Neural cell (in vitro differentiated cells): ENCODE results near the gene CFDP1. TPM values are rescaled to one million over a fixed set of nuclear protein-coding genes. Genes with fewer than 3 reads are reported as not detected.

Source experiments
- H2AFZ ChIP-seq: fragments of 200-600, 300-800 bp; sonication (generic), shearing (Covaris generic); 2 replicates; pipeline ENCODE4 v1.6.0; 2014; ENCODE audit warnings: low read depth, mild to moderate bottlenecking, antibody characterized with exemption, low read length, moderate library complexity
- H3F3A ChIP-seq: fragments of 200-600 bp; shearing (Covaris generic); 2 replicates; pipeline ENCODE4 v1.6.1; 2016; ENCODE audit warnings: mild to moderate bottlenecking, moderate library complexity, mixed read lengths, antibody characterized with exemption, low read length; ENCODE audit not compliant: insufficient read depth, poor library complexity, severe bottlenecking
- H3K27ac ChIP-seq: fragments of 200-600, 300-800 bp; sonication (generic), shearing (Covaris generic); 2 replicates; pipeline ENCODE4 v1.5.1; 2014; ENCODE audit warnings: mild to moderate bottlenecking, low read length, moderate library complexity
- H3K27me3 ChIP-seq: fragments of 300-800, 200-600 bp; sonication (generic), shearing (Covaris generic); 2 replicates; pipeline ENCODE4 v1.6.0; 2014; ENCODE audit warnings: mild to moderate bottlenecking, low read depth, low read length, moderate library complexity; ENCODE audit not compliant: insufficient read depth
- H3K36me3 ChIP-seq: fragments of 300-800, 200-600 bp; sonication (generic), shearing (Covaris generic); 2 replicates; pipeline ENCODE4 v1.5.1; 2014; ENCODE audit warnings: mild to moderate bottlenecking, antibody characterized with exemption, low read length, moderate library complexity; ENCODE audit not compliant: insufficient read depth
- H3K4me2 ChIP-seq: fragments of 300-800, 200-600 bp; sonication (generic), shearing (Covaris generic); 2 replicates; pipeline ENCODE4 v1.6.0; 2014; ENCODE audit warnings: mild to moderate bottlenecking, low read length
- H3K4me3 ChIP-seq: fragments of 300-800, 200-600 bp; sonication (generic), shearing (Covaris generic); 2 replicates; pipeline ENCODE4 v1.5.1; 2014; ENCODE audit warnings: mild to moderate bottlenecking, low read length, moderate library complexity
- H3K79me2 ChIP-seq: fragments of 200-600 bp; shearing (Covaris generic); replicated peaks from 2 replicates; pipeline ENCODE4 v1.6.0; 2014; ENCODE audit warnings: mild to moderate bottlenecking, low read length, moderate library complexity; ENCODE audit not compliant: insufficient read depth
- H3K9ac ChIP-seq: fragments of 300-800, 200-600 bp; sonication (generic), shearing (Covaris generic); 2 replicates; pipeline ENCODE4 v1.6.1; 2016; ENCODE audit warnings: mild to moderate bottlenecking, low read length, mixed read lengths
- H3K9me2 ChIP-seq: fragments of 200-600 bp; shearing (Covaris generic); 2 replicates; pipeline ENCODE4 v1.6.1; 2016; ENCODE audit warnings: mild to moderate bottlenecking, low read length, mixed read lengths; ENCODE audit not compliant: insufficient read depth
- H3K9me3 ChIP-seq: fragments of 200-600, 300-800 bp; sonication (generic), shearing (Covaris generic); 2 replicates; pipeline ENCODE4 v1.6.1; 2016; ENCODE audit warnings: mild to moderate bottlenecking, mixed run types, low read length, moderate library complexity, mixed read lengths
- H4K20me1 ChIP-seq: fragments of 200-600 bp; shearing (Covaris generic); 2 replicates; pipeline ENCODE4 v1.6.1; 2016; ENCODE audit warnings: mild to moderate bottlenecking, mixed run types; ENCODE audit not compliant: insufficient read depth
- EP300 ChIP-seq: fragments of 450-650 bp; conservative IDR thresholded peaks from 2 replicates; pipeline ENCODE4 v1.6.1; 2014; ENCODE audit warnings: antibody characterized with exemption, mild to moderate bottlenecking, moderate library complexity; ENCODE audit not compliant: poor library complexity, severe bottlenecking
- EZH2 ChIP-seq: fragments of 200-600, 300-800 bp; shearing (Covaris generic), sonication (generic); IDR thresholded peaks from 2 replicates; pipeline ENCODE4 v1.6.1; 2014; ENCODE audit warnings: antibody characterized with exemption, low read length, borderline replicate concordance, mild to moderate bottlenecking; ENCODE audit not compliant: insufficient read depth, poor library complexity, severe bottlenecking
- MXI1 ChIP-seq: fragments of 450-650 bp; conservative IDR thresholded peaks from 2 replicates; pipeline ENCODE4 v1.6.1; 2014; ENCODE audit warnings: antibody characterized with exemption, mild to moderate bottlenecking; ENCODE audit not compliant: poor library complexity, severe bottlenecking
- POLR2AphosphoS5 ChIP-seq: IDR thresholded peaks from 2 replicates; pipeline ENCODE4 v1.6.1; 2012
- RAD21 ChIP-seq: fragments of 450-650 bp; conservative IDR thresholded peaks from 2 replicates; pipeline ENCODE4 v1.6.1; 2014; ENCODE audit warnings: antibody characterized with exemption, mild to moderate bottlenecking, moderate library complexity
- SMC3 ChIP-seq: fragments of 450-650 bp; conservative IDR thresholded peaks from 2 replicates; pipeline ENCODE4 v1.6.1; 2014; ENCODE audit warnings: antibody characterized with exemption, mild to moderate bottlenecking, moderate library complexity; ENCODE audit not compliant: poor library complexity
- TAF1 ChIP-seq: IDR thresholded peaks from 2 replicates; pipeline ENCODE4 v1.6.1; 2012; ENCODE audit warnings: low read depth
- polyA plus RNA-seq: library from polyadenylated mRNA; depleted of rRNA; stranded (reverse); fragments of >200 nt; gene quantifications from 2 replicates; pipeline ENCODE4 v1.2.3, GENCODE V29; 2014
- TF ChIP-seq, protein P1 (sequence below): fragments of 450-650 bp; IDR thresholded peaks from 2 replicates; pipeline ENCODE4 v1.5.1; 2014; ENCODE audit warnings: antibody characterized with exemption, mild to moderate bottlenecking, moderate library complexity; ENCODE audit not compliant: poor library complexity, severe bottlenecking
- TF ChIP-seq, protein P2 (sequence below): IDR thresholded peaks from 2 replicates; pipeline ENCODE4 v1.6.1; 2012; ENCODE audit warnings: borderline replicate concordance

Gene CFDP1
- polyA plus RNA-seq, 1 donor from 2014 or later: 201 TPM

DNA sequence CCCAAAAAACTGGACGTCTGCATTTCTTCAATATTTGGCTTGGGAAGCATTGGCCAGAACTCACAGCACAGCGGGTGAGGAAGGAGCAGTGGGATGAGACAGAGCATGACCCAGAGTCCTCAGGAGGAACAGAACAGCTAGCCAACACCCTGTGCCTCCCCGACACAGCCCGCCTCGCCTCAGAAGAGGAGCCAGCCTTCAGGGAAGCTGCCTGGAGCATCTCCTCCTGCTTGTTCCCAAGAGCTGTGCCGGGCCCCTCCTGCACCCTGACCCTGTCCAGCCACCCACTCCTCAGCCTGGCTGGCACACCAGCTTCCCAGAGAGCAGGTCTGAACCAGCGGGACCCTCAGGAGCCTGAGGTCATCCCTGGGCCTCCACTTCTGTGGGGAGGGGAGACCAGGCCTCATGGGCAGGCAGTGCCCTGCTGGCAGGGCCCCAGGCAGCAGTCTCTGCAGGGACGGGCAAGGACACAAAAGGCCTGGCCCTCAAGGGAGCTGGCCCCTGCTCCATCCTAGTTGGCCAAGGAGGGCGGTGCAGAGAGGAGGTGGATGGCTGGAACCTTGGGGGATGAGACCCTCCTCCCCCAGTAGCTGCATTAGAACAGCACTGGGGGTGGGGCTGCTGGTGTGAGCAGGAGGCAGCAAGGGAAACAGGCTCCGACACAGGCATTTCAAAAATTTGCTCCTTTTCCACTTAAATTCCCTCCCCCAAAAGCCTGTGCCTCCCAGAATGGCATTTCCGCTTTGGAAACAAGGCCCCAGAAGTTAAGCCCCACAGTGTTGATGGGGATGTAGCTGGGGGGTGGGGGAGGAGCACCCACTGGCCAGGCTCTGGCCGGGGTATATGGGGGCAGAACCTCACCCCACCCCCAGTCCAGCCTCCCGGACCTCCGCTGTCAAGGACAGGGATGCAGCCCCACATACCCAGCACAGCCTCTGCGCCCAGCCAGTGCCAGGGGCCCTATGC, 180.1 kb downstream of the CFDP1 start:
- H4K20me1 ChIP-seq: peaks cover 6% of the 10 kb centered on the region
- H3K9ac ChIP-seq: no peak overlapping the region
- no peaks in the 10 kb centered on the region for H3K36me3 ChIP-seq
- H2AFZ ChIP-seq: no peak overlapping the region
- H3K79me2 ChIP-seq: peaks cover 37% of the 10 kb centered on the region
- no peaks in the 10 kb centered on the region for H3K9me2 ChIP-seq
- H3K4me2 ChIP-seq: no peak overlapping the region
- TF ChIP-seq EZH2 (no peak), RAD21 (no peak), MXI1 (no peak), POLR2AphosphoS5 (no peak), EP300 (no peak)
- TF ChIP-seq, protein P1, sequence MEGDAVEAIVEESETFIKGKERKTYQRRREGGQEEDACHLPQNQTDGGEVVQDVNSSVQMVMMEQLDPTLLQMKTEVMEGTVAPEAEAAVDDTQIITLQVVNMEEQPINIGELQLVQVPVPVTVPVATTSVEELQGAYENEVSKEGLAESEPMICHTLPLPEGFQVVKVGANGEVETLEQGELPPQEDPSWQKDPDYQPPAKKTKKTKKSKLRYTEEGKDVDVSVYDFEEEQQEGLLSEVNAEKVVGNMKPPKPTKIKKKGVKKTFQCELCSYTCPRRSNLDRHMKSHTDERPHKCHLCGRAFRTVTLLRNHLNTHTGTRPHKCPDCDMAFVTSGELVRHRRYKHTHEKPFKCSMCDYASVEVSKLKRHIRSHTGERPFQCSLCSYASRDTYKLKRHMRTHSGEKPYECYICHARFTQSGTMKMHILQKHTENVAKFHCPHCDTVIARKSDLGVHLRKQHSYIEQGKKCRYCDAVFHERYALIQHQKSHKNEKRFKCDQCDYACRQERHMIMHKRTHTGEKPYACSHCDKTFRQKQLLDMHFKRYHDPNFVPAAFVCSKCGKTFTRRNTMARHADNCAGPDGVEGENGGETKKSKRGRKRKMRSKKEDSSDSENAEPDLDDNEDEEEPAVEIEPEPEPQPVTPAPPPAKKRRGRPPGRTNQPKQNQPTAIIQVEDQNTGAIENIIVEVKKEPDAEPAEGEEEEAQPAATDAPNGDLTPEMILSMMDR: no peak
- no peak overlapping the region for H3K4me3 ChIP-seq
- H3F3A ChIP-seq: no peaks in the 10 kb centered on the region
- no peaks in the 10 kb centered on the region for H3K9me3 ChIP-seq
- no peaks in the 10 kb centered on the region for H3K27me3 ChIP-seq
- H3K27ac ChIP-seq: no peak overlapping the region

DNA sequence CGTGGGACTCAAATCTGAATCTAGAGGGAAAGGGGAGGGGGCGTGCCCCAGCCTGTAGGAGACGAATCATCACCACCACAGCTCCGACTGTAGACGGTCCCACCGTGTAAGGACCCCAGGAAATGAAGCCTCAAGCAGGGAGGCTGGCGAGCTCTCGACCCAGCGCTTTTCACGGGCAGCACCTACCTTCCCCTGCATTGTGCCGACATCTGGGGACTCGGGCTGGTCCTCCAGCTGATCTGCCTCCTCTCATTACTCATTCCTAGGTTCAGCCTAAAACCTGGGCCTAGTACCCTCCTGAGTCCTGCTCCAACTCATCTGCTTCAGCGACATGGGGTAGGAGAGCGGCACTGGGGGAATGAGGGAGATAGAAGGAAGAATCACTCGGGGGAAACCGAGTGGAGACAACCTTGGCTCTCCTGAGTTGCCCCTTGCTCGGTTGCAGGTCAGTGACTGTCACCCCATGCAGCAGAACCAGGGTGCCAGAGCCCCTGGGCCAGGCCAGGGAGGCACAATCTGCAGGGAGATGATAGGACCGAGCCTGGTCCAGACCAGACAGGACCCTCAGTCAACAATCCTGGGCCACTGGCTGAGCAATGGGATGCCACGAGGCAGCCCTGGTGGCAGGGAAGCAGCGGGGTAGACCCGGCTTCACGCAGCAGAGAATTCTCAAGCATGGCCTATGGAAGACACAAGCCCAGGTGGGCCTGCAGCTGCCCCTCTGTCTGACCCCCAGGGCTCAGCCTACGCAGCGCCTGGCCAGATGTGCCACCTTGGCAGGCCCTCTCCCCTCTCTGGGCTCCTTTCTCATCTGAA, 181.0 kb downstream of the CFDP1 start:
- H3F3A ChIP-seq: no peaks in the 10 kb centered on the region
- H3K4me2 ChIP-seq: no peak overlapping the region
- no peaks in the 10 kb centered on the region for H3K9me2 ChIP-seq
- no peaks in the 10 kb centered on the region for H3K36me3 ChIP-seq
- no peaks in the 10 kb centered on the region for H3K9me3 ChIP-seq
- peak overlapping the region; percentile 49 for H3K27ac ChIP-seq
- H3K9ac ChIP-seq: peak overlapping the region; percentile 38
- TF ChIP-seq RAD21 (no peak), TAF1 (no peak), MXI1 (no peak), EZH2 (no peak), SMC3 (no peak), EP300 (no peak), POLR2AphosphoS5 (no peak)
- TF ChIP-seq, protein P1: no peak
- TF ChIP-seq, protein P2, sequence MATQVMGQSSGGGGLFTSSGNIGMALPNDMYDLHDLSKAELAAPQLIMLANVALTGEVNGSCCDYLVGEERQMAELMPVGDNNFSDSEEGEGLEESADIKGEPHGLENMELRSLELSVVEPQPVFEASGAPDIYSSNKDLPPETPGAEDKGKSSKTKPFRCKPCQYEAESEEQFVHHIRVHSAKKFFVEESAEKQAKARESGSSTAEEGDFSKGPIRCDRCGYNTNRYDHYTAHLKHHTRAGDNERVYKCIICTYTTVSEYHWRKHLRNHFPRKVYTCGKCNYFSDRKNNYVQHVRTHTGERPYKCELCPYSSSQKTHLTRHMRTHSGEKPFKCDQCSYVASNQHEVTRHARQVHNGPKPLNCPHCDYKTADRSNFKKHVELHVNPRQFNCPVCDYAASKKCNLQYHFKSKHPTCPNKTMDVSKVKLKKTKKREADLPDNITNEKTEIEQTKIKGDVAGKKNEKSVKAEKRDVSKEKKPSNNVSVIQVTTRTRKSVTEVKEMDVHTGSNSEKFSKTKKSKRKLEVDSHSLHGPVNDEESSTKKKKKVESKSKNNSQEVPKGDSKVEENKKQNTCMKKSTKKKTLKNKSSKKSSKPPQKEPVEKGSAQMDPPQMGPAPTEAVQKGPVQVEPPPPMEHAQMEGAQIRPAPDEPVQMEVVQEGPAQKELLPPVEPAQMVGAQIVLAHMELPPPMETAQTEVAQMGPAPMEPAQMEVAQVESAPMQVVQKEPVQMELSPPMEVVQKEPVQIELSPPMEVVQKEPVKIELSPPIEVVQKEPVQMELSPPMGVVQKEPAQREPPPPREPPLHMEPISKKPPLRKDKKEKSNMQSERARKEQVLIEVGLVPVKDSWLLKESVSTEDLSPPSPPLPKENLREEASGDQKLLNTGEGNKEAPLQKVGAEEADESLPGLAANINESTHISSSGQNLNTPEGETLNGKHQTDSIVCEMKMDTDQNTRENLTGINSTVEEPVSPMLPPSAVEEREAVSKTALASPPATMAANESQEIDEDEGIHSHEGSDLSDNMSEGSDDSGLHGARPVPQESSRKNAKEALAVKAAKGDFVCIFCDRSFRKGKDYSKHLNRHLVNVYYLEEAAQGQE: no peak
- no peaks in the 10 kb centered on the region for H3K27me3 ChIP-seq
- H3K4me3 ChIP-seq: peak overlapping the region; percentile 54
- peaks cover 6% of the 10 kb centered on the region for H4K20me1 ChIP-seq
- no peak overlapping the region for H2AFZ ChIP-seq
- H3K79me2 ChIP-seq: peaks cover 36% of the 10 kb centered on the region
